Epithelial cell of esophagus (primary cell): Measurements from ENCODE around the gene MAD1L1.

Experiments used
- DNase-seq: peaks from one replicate; pipeline ENCODE4 v3.0.0; 2010; ENCODE audit warnings: low read depth
- H3K4me3 ChIP-seq: 2 replicates; pipeline ENCODE4 v1.5.1; 2011; ENCODE audit warnings: mild to moderate bottlenecking, low read length, control low read depth
- CTCF ChIP-seq: IDR thresholded peaks from 2 replicates; pipeline ENCODE4 v1.5.1; 2011; ENCODE audit warnings: low read depth, mild to moderate bottlenecking, low read length, control low read depth, inconsistent platforms; ENCODE audit not compliant: insufficient read depth; ENCODE audit errors: missing control alignments

Gene MAD1L1

GRCh38 chr7:2071133-2071832 is 161.5 kb downstream of the MAD1L1 start:
- DNase-seq, result no peak
- H3K4me3 ChIP-seq, result no peak overlapping the region
- no peak for TF ChIP-seq CTCF

- H3K4me3 ChIP-seq, result no peak overlapping the region
- no peak for DNase-seq
- no peak for TF ChIP-seq CTCF
Measured at GRCh38 chr7:2070151-2070763, 162.5 kb downstream of the MAD1L1 start.

- H3K4me3 ChIP-seq, result no peak overlapping the region
- DNase-seq, result no peak
- TF ChIP-seq CTCF, result no peak
Measured at GRCh38 chr7:2069472-2069860, 163.3 kb downstream of the MAD1L1 start.

- no peak for TF ChIP-seq CTCF
Measured at GRCh38 chr7:2068693-2069471, 163.9 kb downstream of the MAD1L1 start.

GRCh38 chr7:2066251-2066919 is 166.4 kb downstream of the MAD1L1 start:
- no peak for DNase-seq
- H3K4me3 ChIP-seq, result no peak overlapping the region
- TF ChIP-seq CTCF, result no peak

More at GRCh38 chr7:2068693-2069471, 163.9 kb downstream of the MAD1L1 start:
- no peak for DNase-seq
- no peak overlapping the region for H3K4me3 ChIP-seq

GRCh38 chr7:2065528-2065927 is 167.2 kb downstream of the MAD1L1 start:
- no peak for DNase-seq
- no peak overlapping the region for H3K4me3 ChIP-seq
- TF ChIP-seq CTCF, result no peak
